ENCODE measurements around the gene TMPRSS4. TPM values are rescaled to one million over a fixed set of nuclear protein-coding genes. Genes with fewer than 3 reads are reported as not detected.

The TMPRSS4 gene
- polyA plus RNA-seq, 3 donors from 2014 or later = not detected

DNA sequence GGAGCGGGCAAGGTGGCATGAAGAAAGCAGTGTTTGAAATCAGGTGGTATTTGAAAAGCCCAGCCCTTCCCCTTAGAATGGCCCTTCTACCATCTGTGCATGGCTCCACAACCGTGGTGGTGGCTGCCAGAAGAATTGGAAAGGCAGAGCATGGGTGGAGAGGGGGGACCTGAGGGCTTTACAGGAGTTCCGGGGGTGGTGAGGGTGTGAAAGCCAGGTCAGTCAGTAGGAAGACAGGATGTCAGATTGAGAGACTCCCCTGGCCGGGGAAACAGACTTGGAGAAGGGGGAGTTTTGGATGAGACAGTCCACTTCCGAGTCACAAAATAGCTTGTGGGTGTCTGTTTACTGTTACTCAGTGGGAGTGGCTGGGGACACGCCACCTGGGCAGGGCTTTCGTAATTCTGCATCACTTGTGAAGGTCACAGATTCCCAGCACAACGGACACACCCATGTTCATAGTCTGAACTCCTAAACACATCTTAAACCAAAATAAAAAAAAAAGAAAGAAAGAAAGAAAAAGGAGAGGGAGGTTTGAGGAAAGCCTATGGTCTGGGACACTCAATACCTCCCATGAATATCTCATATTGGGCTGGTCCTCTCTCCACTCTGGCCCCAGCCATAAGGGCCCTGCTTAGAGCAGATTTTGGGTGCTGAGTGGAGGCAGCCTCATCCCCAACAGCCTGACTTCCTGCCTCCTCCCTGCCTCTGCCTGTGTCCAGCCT lies 34.3 kb downstream of the TMPRSS4 start:
- H3K9me3 Mint-ChIP-seq = no peaks in the 10 kb centered on the region
- H3K4me3 Mint-ChIP-seq = no peak overlapping the region
- no peaks in the 10 kb centered on the region for H3K36me3 Mint-ChIP-seq
- peaks cover 0 to 1% (median 0%) of the 10 kb centered on the region in 3 donors for H3K27me3 Mint-ChIP-seq (ENCODE audit: low read depth in 3 of 3)
- H3K4me1 Mint-ChIP-seq = no peaks in the 10 kb centered on the region
- DNase-seq = no peak
- no peak overlapping the region for H3K27ac Mint-ChIP-seq

- no peaks in the 10 kb centered on the region for H3K9me3 Mint-ChIP-seq
- peaks cover 0 to 1% (median 0%) of the 10 kb centered on the region in 3 donors for H3K27me3 Mint-ChIP-seq (ENCODE audit: low read depth in 3 of 3)
- no peak overlapping the region for H3K4me3 Mint-ChIP-seq
- no peaks in the 10 kb centered on the region for H3K36me3 Mint-ChIP-seq
- H3K4me1 Mint-ChIP-seq = no peaks in the 10 kb centered on the region
- H3K27ac Mint-ChIP-seq = no peak overlapping the region
- no peak for DNase-seq
Measured at GRCh38 chr11:118111744-118112035, 34.8 kb downstream of the TMPRSS4 start.

GRCh38 chr11:118112711-118113430 lies 36.0 kb downstream of the TMPRSS4 start:
- Mint-ChIP-seq H3K27me3 (ENCODE audit: low read depth in 3 of 3) (peaks cover 0 to 4% (median 4%) of the 10 kb centered on the region in 3 donors), H3K36me3 (no peaks in the 10 kb centered on the region), H3K4me3 (no peak overlapping the region), H3K27ac (no peak overlapping the region), H3K9me3 (no peaks in the 10 kb centered on the region), H3K4me1 (no peaks in the 10 kb centered on the region)
- no peak for DNase-seq

DNA sequence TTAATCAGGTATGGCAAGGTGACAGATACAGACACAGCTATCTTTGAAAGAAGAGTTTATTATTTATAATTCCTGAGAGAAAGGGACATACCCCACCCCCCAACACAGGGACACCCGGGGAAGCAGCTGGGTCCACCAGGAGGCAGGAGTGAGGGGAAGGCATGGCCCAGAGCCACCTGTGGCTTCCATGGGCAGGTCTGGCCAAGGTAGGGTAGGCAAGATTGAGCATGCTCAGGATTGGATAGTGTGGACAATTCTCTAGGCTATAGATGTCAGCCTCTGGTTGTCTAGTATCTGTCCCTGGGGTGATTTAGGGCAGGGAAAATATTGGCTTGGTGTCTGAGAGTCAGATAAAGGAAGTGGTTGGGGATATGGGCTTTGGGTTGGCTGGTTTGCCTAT lies 37.4 kb downstream of the TMPRSS4 start:
- H3K4me3 Mint-ChIP-seq = no peak overlapping the region
- H3K4me1 Mint-ChIP-seq = no peaks in the 10 kb centered on the region
- H3K36me3 Mint-ChIP-seq = no peaks in the 10 kb centered on the region
- peaks cover 2 to 6% (median 6%) of the 10 kb centered on the region in 3 donors for H3K27me3 Mint-ChIP-seq (ENCODE audit: low read depth in 3 of 3)
- H3K9me3 Mint-ChIP-seq = no peaks in the 10 kb centered on the region
- peak overlapping the region in 1 of 6 donors; percentile 31 for H3K27ac Mint-ChIP-seq
- DNase-seq = no peak

DNA sequence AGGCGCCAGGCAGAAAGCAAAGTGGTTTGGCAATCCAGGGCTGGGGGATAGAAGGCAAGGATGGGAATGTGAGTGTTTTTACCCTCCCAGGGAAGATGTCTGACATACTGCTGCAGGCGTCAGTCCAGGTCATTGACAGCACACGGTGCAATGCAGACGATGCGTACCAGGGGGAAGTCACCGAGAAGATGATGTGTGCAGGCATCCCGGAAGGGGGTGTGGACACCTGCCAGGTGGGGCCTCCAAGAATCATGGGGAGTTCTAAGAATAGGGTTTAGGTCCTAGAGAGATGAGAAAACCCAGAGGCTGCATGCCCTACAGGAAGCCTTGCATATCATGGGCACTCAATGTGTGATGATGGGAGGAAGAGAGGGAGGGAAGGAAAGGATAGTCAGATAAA lies 38.2 kb downstream of the TMPRSS4 start:
- H3K4me1 Mint-ChIP-seq = no peaks in the 10 kb centered on the region
- H3K4me3 Mint-ChIP-seq = no peak overlapping the region
- H3K9me3 Mint-ChIP-seq = no peaks in the 10 kb centered on the region
- H3K27ac Mint-ChIP-seq = peak overlapping the region in 1 of 6 donors; percentile 31
- H3K36me3 Mint-ChIP-seq = no peaks in the 10 kb centered on the region
- H3K27me3 Mint-ChIP-seq (ENCODE audit: low read depth in 3 of 3) = peaks cover 2 to 6% (median 6%) of the 10 kb centered on the region in 3 donors
- DNase-seq = no peak

DNA sequence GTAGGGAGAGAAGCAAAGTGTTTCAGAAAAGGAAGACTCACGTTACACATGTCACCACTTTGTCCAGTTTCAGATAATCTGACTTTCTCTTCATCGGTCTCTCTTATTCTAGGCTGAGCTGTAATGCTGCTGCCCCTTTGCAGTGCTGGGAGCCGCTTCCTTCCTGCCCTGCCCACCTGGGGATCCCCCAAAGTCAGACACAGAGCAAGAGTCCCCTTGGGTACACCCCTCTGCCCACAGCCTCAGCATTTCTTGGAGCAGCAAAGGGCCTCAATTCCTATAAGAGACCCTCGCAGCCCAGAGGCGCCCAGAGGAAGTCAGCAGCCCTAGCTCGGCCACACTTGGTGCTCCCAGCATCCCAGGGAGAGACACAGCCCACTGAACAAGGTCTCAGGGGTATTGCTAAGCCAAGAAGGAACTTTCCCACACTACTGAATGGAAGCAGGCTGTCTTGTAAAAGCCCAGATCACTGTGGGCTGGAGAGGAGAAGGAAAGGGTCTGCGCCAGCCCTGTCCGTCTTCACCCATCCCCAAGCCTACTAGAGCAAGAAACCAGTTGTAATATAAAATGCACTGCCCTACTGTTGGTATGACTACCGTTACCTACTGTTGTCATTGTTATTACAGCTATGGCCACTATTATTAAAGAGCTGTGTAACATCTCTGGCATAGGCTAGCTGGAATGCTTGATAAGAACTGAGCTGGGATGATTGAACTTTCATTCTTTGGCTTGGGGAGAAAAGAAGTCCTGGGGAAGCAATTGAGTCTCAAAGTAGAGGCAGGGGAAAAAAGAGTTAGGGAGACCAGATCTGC lies 41.1 kb downstream of the TMPRSS4 start:
- no peak overlapping the region for H3K4me3 Mint-ChIP-seq
- peaks cover 0 to 3% (median 0%) of the 10 kb centered on the region in 6 donors for H3K9me3 Mint-ChIP-seq
- H3K36me3 Mint-ChIP-seq = peaks cover 0 to 7% (median 0%) of the 10 kb centered on the region in 3 donors
- H3K27ac Mint-ChIP-seq = no peak overlapping the region
- H3K4me1 Mint-ChIP-seq = no peaks in the 10 kb centered on the region
- DNase-seq = no peak
- H3K27me3 Mint-ChIP-seq (ENCODE audit: low read depth in 3 of 3) = peaks cover 2 to 7% (median 6%) of the 10 kb centered on the region in 3 donors

GRCh38 chr11:118120793-118121192 lies 43.9 kb downstream of the TMPRSS4 start:
- Mint-ChIP-seq H3K9me3 (peaks cover 0 to 3% (median 0%) of the 10 kb centered on the region in 6 donors), H3K4me3 (no peak overlapping the region), H3K27ac (no peak overlapping the region)

DNA sequence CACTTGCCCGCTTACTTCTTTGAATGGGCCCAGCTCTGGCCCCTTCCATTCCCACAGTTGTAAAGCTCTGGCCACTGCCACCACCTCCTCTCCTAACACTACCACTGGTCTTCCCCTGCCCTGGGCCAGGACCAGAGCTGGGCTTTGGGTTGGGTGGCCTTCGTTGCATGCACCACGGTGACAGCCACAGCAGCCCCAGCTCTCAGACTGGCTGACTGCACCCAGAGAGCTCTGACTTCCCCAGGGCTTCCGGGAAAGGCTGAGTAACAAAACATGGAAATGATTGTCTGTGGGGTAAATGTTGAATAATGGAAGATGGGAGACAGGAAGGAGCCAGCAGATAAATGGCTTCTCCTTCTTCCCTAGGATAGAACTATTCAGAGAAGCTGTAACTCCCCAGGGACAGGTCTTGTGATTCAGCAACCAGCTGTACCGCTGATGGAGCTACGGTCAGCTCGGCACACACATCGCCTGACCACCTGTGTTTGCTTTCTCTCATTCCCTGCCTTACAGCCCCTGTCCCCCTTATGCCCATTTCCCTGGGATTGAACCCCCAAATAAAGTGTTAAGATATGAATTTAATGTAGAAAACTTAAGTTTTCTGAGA lies 48.2 kb downstream of the TMPRSS4 start:
- Mint-ChIP-seq H3K9me3 (peaks cover 0 to 3% (median 0%) of the 10 kb centered on the region in 6 donors), H3K36me3 (peaks cover 0 to 7% (median 0%) of the 10 kb centered on the region in 3 donors), H3K27ac (no peak overlapping the region), H3K4me3 (no peak overlapping the region), H3K27me3 (ENCODE audit: low read depth in 3 of 3) (peaks cover 2 to 6% (median 2%) of the 10 kb centered on the region in 3 donors), H3K4me1 (no peaks in the 10 kb centered on the region)
- no peak for DNase-seq

More at GRCh38 chr11:118120793-118121192, 43.9 kb downstream of the TMPRSS4 start:
- Mint-ChIP-seq H3K4me1 (no peaks in the 10 kb centered on the region), H3K27me3 (ENCODE audit: low read depth in 3 of 3) (peaks cover 2 to 10% (median 7%) of the 10 kb centered on the region in 3 donors), H3K36me3 (peaks cover 0 to 7% (median 0%) of the 10 kb centered on the region in 3 donors)
- DNase-seq = no peak

GRCh38 chr11:118126082-118126838 lies 49.4 kb downstream of the TMPRSS4 start:
- no peak overlapping the region for H3K27ac Mint-ChIP-seq
- no peaks in the 10 kb centered on the region for H3K4me1 Mint-ChIP-seq
- H3K4me3 Mint-ChIP-seq = no peak overlapping the region

GRCh38 chr11:118128310-118128709 lies 51.4 kb downstream of the TMPRSS4 start:
- DNase-seq = no peak
- H3K27ac Mint-ChIP-seq = no peak overlapping the region
- H3K9me3 Mint-ChIP-seq = no peaks in the 10 kb centered on the region
- H3K27me3 Mint-ChIP-seq (ENCODE audit: low read depth in 3 of 3) = peaks cover 0 to 4% (median 2%) of the 10 kb centered on the region in 3 donors
- H3K4me1 Mint-ChIP-seq = no peaks in the 10 kb centered on the region
- H3K36me3 Mint-ChIP-seq = no peaks in the 10 kb centered on the region
- no peak overlapping the region for H3K4me3 Mint-ChIP-seq

More at GRCh38 chr11:118126082-118126838, 49.4 kb downstream of the TMPRSS4 start:
- Mint-ChIP-seq H3K9me3 (no peaks in the 10 kb centered on the region), H3K36me3 (no peaks in the 10 kb centered on the region), H3K27me3 (ENCODE audit: low read depth in 3 of 3) (peaks cover 2 to 5% (median 2%) of the 10 kb centered on the region in 3 donors)
- no peak for DNase-seq

DNA sequence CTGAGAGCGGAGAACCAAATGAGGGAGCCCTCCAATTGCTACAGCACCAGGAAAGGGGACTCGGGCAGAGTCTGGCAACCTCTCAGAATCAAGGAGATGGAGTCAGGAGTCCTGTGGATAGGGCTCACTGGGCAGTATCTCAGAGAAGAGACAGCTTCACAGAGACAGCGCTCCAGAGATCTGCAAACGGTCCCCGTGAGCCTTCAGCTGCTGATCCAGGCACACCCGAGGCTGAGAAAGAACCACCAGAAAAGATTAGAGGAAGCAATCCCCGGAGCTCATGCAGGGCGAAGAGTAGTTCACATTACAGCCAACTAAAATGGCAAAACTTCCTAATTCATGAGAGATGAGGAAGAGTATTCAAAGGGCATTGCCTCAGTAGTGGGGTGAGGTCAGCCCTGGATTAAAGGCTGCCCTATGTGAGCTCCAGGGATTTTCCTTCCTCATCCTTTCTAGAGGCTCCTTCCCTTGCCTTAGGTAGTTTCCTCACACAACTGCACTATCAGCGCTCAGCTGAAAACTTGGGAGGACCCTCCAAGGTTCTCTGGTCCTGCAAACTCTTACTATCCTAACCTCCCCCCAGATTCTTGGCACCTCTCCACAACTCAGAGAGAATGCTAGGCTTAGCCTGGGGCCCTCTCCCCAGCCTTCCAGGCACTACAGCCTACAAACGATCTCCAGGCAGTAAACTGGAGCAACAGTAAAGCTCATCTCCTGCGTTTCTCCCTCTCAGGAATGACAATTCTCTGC lies 52.0 kb downstream of the TMPRSS4 start:
- H3K9me3 Mint-ChIP-seq = no peaks in the 10 kb centered on the region

GRCh38 chr11:118129471-118130172 lies 52.7 kb downstream of the TMPRSS4 start:
- Mint-ChIP-seq H3K9me3 (no peaks in the 10 kb centered on the region), H3K4me1 (no peaks in the 10 kb centered on the region), H3K36me3 (no peaks in the 10 kb centered on the region), H3K27ac (no peak overlapping the region), H3K4me3 (no peak overlapping the region), H3K27me3 (ENCODE audit: low read depth in 3 of 3) (peaks cover 2 to 4% (median 4%) of the 10 kb centered on the region in 3 donors)
- DNase-seq = no peak

More for the DNA sequence above, 52.0 kb downstream of the TMPRSS4 start:
- no peak for DNase-seq
- no peak overlapping the region for H3K27ac Mint-ChIP-seq
- H3K4me3 Mint-ChIP-seq = no peak overlapping the region
- H3K36me3 Mint-ChIP-seq = no peaks in the 10 kb centered on the region
- no peaks in the 10 kb centered on the region for H3K4me1 Mint-ChIP-seq
- peaks cover 2 to 4% (median 3%) of the 10 kb centered on the region in 3 donors for H3K27me3 Mint-ChIP-seq (ENCODE audit: low read depth in 3 of 3)
